OCI-LY3 (cell line): Measurements from ENCODE around the gene LMBR1.
"Not testable (repeated sequence)": the region's sequence is repeated elsewhere in the genome, so short reads cannot be mapped to it uniquely, and the experiment has no call there.

Experiments used
- H2AFZ ChIP-seq: fragments of 200-600, 300-600 bp; shearing (Covaris generic); 2 replicates; pipeline ENCODE4 v1.6.0; 2014; ENCODE audit warnings: antibody characterized with exemption, low read depth, low read length
- H3K27ac ChIP-seq: fragments of 200-600, 300-600 bp; sonication (generic); 2 replicates; pipeline ENCODE4 v1.5.1; 2014; ENCODE audit warnings: mild to moderate bottlenecking, low read length, moderate library complexity, mixed read lengths
- H3K27me3 ChIP-seq: fragments of 200-600, 300-600 bp; sonication (generic); 2 replicates; pipeline ENCODE4 v1.6.1; 2014; ENCODE audit warnings: low read depth, low read length, mixed read lengths
- H3K36me3 ChIP-seq: fragments of 200-600, 300-600 bp; sonication (generic); replicated peaks from 2 replicates; pipeline ENCODE3; 2014; ENCODE audit warnings: low read depth, low read length, mixed read lengths
- H3K4me1 ChIP-seq: fragments of 300-600, 200-600 bp; sonication (generic); 2 replicates; pipeline ENCODE4 v1.6.1; 2014; ENCODE audit warnings: low read length, mixed read lengths
- H3K4me2 ChIP-seq: fragments of 200-600, 300-600 bp; sonication (generic); 2 replicates; pipeline ENCODE4 v1.6.1; 2014; ENCODE audit warnings: low read length, mixed read lengths
- H3K4me3 ChIP-seq: fragments of 300-600, 200-600 bp; sonication (generic); 2 replicates; pipeline ENCODE4 v1.5.1; 2014; ENCODE audit warnings: antibody characterized with exemption, mild to moderate bottlenecking, low read length, moderate library complexity
- H3K79me2 ChIP-seq: fragments of 300-600, 200-600 bp; shearing (Covaris generic); 2 replicates; pipeline ENCODE4 v1.6.1; 2014; ENCODE audit warnings: mild to moderate bottlenecking, low read length, mixed read lengths
- H3K9ac ChIP-seq: fragments of 300-600, 200-600 bp; shearing (Covaris generic); 2 replicates; pipeline ENCODE4 v1.6.0; 2014; ENCODE audit warnings: mild to moderate bottlenecking, low read length, moderate library complexity
- H3K9me3 ChIP-seq: fragments of 200-600, 300-600 bp; shearing (Covaris generic); 2 replicates; pipeline ENCODE4 v1.6.1; 2014; ENCODE audit warnings: low read length, mixed read lengths; ENCODE audit not compliant: insufficient read depth
- H4K20me1 ChIP-seq: fragments of 200-600, 300-600 bp; sonication (generic); 2 replicates; pipeline ENCODE4 v1.6.1; 2016; ENCODE audit warnings: low read length, mixed read lengths; ENCODE audit not compliant: insufficient read depth
- CTCF ChIP-seq: fragments of 200-600, 300-600 bp; sonication (generic); IDR thresholded peaks from 2 replicates; pipeline ENCODE4 v1.5.1; 2014; ENCODE audit warnings: antibody characterized with exemption, low read length, low read depth
- EZH2phosphoT487 ChIP-seq: fragments of 200-600 bp; shearing (Covaris generic); IDR thresholded peaks from 2 replicates; pipeline ENCODE4 v1.6.1; 2018; ENCODE audit warnings: antibody characterized with exemption, mixed run types, low read depth

LMBR1 gene

GRCh38 chr7:156854654-156855053, 38.3 kb downstream of the LMBR1 start:
- no peaks in the 10 kb centered on the region for H3K27me3 ChIP-seq

GRCh38 chr7:156848979-156849378, 44.0 kb downstream of the LMBR1 start:
- Histone ChIP-seq H3K9ac (no peak overlapping the region), H3K4me3 (no peak overlapping the region), H3K27ac (no peak overlapping the region), H2AFZ (no peak overlapping the region), H3K9me3 (no peaks in the 10 kb centered on the region), H3K79me2 (peaks cover 96% of the 10 kb centered on the region), H3K4me1 (no peaks in the 10 kb centered on the region), H4K20me1 (peaks cover 58% of the 10 kb centered on the region), H3K36me3 (peaks cover 15% of the 10 kb centered on the region), H3K4me2 (no peak overlapping the region), H3K27me3 (no peaks in the 10 kb centered on the region)
- TF ChIP-seq EZH2phosphoT487 (no peak), CTCF (no peak)

More at GRCh38 chr7:156854654-156855053, 38.3 kb downstream of the LMBR1 start:
- H3K4me1 ChIP-seq, result no peaks in the 10 kb centered on the region
- H3K9ac ChIP-seq, result no peak overlapping the region
- no peak overlapping the region for H3K4me3 ChIP-seq
- no peak overlapping the region for H3K27ac ChIP-seq
- H3K4me2 ChIP-seq, result no peak overlapping the region
- peaks cover 19% of the 10 kb centered on the region for H4K20me1 ChIP-seq
- TF ChIP-seq EZH2phosphoT487, result no peak
- no peak for TF ChIP-seq CTCF
- peaks cover 89% of the 10 kb centered on the region for H3K79me2 ChIP-seq
- peaks cover 10% of the 10 kb centered on the region for H3K9me3 ChIP-seq
- peaks cover 47% of the 10 kb centered on the region for H3K36me3 ChIP-seq
- H2AFZ ChIP-seq, result no peak overlapping the region

GRCh38 chr7:156845379-156846101, 47.4 kb downstream of the LMBR1 start:
- H3K4me2 ChIP-seq, result no peak overlapping the region
- H3K79me2 ChIP-seq, result peaks cover 82% of the 10 kb centered on the region
- TF ChIP-seq EZH2phosphoT487 (no peak), CTCF (no peak)
- H3K9me3 ChIP-seq, result no peaks in the 10 kb centered on the region
- H3K4me1 ChIP-seq, result no peaks in the 10 kb centered on the region
- H4K20me1 ChIP-seq, result peaks cover 63% of the 10 kb centered on the region
- H3K36me3 ChIP-seq, result peaks cover 8% of the 10 kb centered on the region
- H3K9ac ChIP-seq, result no peak overlapping the region
- no peaks in the 10 kb centered on the region for H3K27me3 ChIP-seq
- no peak overlapping the region for H3K27ac ChIP-seq
- no peak overlapping the region for H2AFZ ChIP-seq
- no peak overlapping the region for H3K4me3 ChIP-seq

GRCh38 chr7:156843582-156843981, 49.4 kb downstream of the LMBR1 start:
- not testable (repeated sequence) for H3K27me3 ChIP-seq, H3K27ac ChIP-seq, H2AFZ ChIP-seq, H3K4me1 ChIP-seq, H3K9ac ChIP-seq, H3K4me2 ChIP-seq, H3K36me3 ChIP-seq, H3K4me3 ChIP-seq, H3K9me3 ChIP-seq
- peaks cover 73% of the 10 kb centered on the region for H3K79me2 ChIP-seq
- H4K20me1 ChIP-seq, result peaks cover 51% of the 10 kb centered on the region
